SHP77 (cell line): ENCODE measurements around the gene JAKMIP1.

Source experiments
- DNase-seq, 2 experiments: peaks; one replicate each; lab custom pipeline; 2025; lab: John Stamatoyannopoulos, UW

JAKMIP1 gene

DNA sequence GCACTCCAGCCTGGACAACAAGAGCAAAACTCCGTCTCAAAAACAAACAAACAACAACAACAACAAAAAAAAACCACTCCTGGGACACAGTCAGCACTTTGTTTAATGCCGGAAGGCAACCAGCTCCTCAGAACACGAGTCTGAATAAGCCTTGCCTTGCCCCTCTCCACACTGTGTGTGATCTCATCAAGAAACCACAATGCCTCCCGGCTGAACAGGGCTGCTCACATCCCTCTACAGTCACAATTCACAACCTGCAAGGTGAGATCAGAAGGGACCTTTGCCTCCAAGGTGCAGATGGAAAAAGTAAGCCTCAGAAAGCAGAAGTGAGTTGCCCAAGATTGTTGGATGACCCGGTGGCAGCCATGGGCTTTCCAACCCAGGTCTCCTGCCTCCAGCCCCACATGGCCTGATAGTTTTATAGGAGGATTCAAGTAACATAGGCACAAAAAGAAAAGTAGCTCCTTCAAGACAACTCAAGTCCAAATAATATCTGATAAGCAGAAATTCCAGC, 80.8 kb downstream of the JAKMIP1 start:
- no peak for DNase-seq

DNA sequence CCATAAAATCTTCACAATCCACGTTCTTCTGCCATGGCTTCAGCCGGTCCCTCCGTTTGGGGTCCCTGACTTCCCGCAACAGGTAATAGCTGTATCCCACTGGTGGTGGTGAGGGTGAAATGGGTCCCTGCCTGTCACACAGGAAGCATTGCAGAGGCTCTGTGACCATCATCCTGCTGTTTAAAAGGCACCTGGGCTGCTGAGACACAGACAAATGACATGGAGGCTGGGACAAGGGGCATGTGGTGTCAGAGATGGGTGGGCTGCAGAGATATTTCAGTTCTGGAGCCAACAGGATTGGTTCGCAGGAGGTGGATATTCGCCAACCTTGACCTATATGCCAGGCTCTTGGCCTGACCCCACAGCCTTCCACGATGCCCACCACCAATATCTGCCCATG, 82.1 kb downstream of the JAKMIP1 start:
- no peak for DNase-seq

DNA sequence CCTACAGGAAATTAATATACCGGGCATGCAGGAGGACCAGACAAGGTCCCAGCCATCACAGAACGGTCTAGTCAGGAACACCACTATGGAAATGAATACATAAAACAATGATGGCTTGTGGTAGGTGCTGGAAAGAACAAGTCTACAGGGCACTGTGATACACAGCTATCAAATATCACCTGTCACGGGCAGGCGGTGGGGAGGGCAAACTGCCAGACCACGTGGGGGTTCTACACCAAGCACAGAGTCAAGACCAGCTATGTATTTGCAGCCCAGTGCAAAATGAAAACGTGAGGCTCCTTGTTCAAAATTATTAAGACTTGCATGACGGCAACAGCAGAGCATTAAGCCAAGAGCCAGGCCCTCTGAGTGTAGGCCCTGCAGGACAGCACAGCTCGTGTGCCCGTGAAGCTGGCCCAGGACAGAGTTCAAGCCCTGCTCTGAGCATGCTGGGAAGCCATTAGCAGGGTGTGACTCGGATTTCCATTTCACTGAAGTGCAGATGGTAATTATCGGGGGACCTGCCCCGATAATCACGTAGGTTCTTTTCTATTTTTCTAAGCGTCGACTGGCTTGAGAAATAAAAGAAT, 83.6 kb downstream of the JAKMIP1 start:
- no peak for DNase-seq

DNA sequence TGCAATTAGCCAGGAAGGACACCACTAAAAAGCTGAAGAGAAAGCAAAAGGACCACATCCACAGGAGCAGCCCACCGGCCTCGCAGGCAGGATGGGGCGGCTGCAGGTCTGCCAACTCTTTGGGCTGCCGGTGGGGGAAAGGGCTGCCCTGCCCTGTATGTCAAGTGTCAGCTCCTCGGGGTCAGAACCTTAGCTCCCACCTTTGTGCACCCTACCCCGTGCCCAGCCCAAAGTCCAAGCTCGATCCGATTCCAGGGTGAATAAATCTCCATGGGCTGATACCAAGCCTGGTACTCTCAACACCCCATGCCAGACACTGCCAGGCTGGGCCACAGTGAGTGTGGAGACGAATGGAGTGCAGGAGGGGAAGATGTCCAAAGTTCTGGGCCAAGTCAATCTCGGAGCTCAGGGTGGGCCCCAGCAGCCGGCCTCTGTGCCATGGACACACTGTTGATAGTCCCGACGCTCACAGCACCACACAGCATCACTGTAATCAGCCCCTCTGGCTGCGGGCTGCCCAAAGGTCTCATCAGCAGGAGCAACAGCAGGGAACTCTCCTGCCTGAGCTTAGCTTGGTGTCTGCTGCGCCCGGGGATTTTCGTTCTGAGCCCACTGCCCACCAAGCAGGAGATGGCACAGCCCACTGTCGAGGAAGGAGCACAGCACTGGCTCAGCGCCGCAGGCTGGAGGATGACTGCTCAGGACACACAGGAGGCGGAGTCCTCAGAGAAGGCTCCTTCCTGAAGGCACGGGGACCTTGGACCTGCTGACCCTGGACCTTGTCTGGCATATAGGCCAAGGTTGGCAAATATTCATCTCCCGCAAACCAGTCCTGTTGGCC, 84.4 kb downstream of the JAKMIP1 start:
- no peak for DNase-seq

DNA sequence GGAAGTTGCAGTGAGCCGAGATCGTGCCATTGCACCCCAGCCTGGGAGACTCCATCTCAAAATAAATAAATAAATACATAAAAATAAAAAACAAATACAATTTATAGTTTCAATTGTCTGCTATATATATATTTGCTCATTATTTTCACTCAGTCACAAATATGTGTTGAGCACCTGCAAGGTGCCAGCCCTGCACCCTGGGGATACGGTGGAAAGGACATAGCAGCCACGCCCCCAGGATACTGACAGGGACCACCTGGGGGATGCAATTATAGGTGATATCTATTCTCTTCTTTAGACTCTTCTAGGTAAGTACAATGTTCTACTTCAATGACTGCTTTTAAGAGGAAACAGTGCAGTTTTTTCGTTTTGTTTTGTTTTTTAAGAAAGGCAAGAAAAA, 85.0 kb downstream of the JAKMIP1 start:
- DNase-seq, result no peak

DNA sequence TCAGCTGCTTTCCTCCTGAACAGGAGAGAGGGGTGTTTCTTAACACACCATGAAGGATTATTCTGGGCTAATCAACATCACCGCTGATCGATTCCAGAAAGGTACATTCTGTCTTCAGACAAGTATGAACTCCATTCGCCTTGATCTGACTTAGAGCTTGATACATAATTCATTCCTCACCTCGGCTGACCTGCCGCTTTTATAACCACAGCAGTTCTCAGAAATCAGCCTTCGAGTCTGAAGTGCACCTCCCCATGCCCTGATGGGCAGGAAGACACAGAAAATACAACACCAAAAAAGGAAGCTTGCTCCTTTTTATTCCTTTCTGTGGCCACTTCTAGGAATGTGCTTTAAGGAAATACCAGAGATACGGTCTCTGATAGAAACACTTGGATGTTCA, 85.7 kb downstream of the JAKMIP1 start:
- no peak for DNase-seq

DNA sequence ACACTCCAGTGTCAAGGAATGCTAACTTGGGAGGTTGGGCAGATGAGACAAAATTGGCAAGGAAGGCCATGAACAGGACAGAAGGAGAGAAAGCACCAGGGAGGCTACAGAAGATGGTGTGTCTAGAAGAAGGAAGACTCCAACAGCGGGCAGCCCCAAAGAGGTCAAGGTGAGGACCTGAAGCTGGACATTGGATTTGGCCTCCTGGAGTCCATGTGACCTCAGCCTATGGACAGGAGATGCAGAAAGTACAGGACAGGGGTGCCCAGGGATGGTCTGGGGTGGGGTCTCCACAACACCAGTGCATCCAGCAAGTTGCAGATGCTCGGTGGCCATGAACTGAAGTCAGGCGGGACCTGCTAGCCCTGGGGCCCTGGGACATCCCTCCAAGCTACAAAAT, 86.2 kb downstream of the JAKMIP1 start:
- DNase-seq, result no peak

DNA sequence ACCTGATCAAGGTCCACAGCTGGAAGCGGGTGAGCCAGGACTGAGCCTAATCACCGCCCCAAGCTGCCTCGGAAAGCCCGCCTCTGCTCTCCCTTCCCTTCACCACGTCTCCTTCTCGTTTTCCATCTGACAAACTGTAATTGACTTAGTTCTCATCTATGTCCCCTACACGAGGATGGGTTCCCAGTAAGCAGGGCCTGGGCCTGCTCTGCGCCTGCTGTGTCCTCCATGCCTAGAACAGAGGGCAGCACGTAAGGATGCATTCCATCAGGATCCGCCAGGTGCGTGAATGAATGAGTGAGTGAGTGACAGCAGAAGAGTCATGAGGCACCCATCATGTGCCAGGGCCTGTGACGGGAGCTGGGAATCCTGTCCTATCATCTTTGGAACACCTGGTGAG, 86.7 kb downstream of the JAKMIP1 start:
- no peak for DNase-seq

DNA sequence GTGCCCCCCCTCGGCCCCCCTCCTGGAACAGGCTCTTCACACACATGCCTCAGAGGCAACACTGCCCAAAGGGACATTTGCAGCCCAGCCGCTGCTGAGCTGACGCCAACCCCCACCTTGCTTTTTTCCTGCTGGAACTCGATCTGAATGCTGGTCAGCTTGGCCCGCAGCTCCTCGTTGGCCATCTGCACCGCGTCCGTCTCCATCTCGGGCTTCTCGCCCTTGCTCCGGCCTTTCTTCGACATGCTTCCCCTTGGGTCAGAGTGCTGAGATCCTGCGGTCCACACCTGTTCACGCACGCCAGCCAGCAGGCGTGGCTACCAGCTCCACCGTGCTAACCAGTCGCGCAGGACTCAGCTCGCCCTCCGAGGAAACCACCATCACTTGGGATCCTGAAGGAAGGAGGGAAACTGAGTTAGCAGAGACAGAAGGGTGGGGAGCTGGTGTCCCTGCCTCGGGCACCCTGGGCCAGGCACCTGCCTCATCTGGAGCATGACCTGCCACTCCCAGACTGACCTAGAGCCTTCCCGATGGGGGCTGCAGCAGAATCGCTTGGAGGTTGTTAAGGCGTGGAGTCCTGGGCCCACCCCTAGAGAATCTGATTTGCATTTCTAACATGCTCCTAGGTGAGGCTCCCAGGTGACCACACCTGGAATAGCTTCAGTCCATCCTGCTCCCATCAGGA, 87.6 kb downstream of the JAKMIP1 start:
- no peak for DNase-seq

DNA sequence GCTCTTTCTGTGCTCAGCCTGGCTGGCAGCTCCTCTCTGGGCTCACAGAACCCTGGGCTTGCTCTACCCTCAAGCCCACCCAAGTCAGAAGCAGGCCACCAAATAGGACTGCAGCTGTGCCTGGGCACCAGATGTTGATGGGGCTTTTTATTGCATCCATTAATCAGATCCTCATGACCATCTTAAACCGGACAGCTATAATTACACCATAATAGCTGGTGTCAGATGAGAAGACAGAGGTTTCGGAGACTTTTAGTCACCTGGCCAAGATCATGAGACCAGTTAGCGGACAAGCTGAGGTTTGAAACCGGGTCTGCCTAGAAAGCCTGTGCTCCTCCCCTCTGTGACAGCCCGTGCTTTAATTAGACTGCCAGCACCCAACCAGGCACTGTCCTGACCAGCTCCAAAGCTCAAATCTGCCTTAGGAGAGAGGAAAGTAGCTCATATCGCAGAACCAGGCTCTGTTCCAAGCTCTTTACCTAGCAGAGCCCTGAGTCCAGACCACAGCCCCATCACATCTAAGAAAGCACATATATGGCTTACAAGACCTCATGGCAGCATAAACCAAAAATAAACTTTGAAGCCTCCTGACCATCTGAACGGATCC, 88.9 kb downstream of the JAKMIP1 start:
- DNase-seq, result no peak

DNA sequence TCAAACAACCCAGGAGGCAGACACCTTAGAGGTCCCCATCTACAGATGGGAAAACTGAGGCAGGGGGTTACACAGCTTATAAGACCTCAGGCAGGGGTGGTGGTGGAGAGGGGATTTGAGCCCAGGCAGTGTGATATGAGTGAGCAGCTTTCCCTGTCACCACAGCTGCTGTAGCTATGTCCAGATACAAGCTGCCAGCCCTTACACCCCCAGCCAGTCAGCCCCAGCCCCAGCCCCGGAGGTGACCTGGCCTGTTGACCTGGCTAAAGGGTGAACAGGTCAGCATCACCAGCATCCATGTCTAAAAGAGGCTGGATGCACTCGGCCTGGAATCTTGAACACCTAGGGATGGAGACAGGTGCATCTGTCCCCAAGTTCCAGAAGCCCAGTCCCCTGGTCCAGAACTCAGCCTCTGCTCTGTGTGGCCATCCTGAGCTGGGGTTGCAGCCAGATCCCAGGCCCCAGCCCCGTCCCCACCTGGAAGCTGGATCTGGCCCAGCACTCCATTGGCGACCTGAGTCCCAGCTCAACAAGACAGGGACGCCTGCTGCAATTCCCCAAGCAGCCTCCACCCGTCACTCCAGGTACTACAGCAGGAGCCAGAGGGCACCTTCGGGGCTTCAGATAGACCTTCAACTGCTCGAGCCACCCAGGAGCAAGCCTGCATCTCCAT, 89.5 kb downstream of the JAKMIP1 start:
- no peak for DNase-seq

DNA sequence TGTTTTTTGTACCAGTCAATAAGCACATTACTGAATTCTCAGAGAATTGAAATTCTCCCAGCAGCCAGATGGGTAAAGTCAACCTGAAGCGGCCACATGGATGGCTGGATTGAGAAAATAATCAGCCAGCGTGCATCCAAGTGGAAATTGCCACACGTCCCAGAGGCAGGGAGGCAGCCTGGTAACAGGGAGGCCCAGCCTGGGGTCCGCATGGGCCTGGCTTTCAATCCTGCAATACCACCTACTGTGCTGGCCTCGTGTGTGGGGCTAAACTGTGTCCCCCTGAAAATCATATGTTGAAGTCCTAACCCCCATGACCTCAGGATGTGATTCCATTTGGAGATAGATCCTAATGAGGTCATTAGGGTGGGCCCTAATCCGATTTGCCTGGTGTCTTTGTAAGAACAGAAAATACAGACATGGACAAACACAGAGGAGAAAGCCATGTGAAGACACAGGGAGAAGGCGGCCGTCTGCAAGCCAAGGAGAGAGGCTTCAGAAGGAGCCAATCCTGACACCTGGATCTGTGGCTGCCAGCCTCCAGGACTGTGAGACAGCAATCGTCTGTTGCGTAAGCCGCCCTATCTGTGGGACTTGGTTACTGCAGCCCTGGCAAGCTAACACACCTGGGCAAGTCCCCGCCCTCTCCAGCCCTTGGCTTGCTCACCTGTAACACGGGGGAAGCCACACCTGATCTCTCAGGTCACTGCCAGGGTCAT, 90.3 kb downstream of the JAKMIP1 start:
- DNase-seq, result no peak

DNA sequence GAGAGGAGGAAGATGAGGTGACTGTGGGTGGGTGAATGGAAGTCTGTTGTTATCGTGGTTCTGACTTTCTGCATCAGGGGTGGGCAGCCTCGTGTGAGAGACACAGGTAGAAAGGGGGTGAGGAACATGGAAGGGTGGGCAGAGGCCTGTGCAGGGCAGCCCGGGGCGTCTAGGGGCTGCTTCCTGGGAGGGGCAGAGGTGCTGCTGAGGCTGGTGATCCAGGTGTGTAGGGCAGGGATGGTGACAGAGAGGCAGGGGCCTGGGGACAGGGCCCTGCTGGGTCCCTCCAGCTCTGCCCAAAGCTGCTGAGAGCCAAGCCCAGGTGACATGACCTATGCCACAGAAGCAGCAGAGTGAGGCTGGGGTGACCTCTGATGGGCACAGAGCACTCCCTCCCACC, 92.5 kb downstream of the JAKMIP1 start:
- DNase-seq, result no peak

DNA sequence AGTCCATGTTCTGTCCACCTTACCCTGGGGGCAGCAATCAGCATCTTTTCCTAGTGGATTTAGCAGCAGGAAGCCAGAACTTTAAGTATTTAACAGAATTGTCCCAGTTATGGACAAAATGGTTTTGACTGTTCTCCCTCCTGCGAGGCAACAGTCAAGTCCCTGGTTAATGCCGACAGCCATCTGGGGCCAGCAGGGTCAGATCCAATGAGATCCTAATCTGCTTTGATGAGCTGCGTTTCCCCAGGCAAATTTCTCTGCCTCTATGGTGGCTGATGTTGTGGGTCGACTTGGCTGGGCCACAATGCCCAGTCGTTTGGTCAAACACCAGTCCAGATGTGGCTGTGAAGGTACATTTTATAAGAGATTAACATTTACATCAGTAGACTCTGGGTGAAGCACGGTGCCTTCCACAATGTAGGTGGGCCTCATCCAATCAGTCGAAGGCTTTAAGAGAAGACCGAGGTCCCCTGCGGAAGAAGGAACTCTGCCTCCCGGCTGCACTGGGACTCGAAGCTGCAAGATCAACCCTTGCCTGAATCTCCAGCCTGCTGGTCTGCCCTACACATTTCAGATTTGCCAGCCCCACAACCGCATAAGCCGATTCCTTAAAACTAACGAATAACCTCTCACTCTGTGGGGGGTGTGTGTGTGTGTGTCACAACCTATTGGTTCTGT, 93.1 kb downstream of the JAKMIP1 start:
- DNase-seq, result no peak

DNA sequence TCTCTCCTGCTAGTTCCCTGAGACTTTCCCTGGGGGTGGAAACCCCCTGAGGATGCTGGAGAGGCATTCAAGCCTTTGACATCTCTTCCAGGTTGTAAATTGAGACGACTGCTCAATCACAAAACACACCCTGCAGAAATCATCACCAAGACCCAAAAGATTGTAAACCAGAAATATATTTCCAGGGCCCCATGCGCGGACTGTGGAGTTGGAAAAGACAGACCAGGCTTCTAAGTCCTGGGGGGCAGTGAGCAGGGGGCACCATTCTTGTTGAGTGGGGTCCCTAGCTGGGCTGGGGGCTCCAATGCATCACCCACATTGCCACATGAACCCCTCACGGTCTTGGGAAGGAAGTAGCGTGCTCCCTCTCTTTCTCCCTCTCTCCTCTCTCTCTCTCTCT, 94.2 kb downstream of the JAKMIP1 start:
- DNase-seq, result no peak

DNA sequence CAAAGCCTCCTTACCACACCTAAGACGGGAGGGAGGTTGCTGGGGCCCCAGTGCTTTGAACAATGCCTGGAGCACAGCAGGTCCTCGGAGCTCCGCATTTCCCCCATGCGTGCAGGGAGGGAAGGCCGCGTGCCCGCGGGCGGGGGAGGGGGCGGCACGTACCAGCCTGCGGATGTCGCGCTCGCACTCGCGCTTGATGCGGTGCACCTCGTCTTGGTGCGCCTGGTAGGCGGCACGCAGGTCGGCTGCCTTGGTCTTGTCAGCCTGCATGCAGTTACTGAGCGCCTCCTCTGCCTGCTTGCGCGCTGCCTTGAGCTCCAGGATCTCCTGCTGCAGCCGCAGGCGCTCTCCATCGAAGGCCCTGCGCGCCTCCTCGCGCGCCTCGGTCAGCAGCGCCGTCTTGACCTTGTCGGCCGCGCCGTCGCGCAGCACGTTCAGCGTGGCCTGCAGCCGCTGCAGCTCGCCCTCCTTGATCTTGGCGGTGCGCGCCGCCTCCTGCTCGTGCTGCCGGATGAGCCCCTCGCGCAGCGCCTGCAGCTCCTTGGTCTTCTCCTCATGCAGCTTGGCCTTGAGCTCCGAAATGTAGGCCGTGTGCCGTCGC, 94.9 kb downstream of the JAKMIP1 start:
- no peak for DNase-seq

DNA sequence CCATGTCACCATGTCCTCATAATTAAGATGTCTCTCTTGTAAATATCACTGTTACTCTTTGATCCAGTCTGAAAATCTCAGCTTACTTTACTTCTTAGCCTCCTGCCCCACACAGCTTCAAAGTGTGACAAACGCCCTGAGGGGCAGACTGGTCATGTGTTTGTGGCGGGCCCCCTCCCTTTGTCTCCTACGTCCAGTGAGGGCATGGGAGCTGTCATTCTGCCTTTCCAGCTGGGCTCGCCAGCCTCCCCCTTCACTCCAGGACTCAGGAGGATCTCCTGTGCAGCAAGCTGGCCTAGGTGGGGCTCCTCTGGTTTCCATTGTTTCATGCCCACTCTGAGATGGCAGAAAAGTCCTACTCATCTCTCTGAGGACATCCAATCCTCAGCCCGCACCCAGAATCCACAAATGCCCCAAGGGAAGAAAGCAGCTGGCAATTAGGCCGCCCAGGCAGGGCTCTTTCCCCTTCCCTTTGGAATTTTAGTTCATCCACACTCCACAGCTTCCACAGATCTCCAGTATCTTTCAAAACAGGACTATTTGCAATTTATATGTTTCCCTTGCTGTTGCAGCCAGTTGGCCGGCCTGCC, 95.7 kb downstream of the JAKMIP1 start:
- DNase-seq, result no peak

DNA sequence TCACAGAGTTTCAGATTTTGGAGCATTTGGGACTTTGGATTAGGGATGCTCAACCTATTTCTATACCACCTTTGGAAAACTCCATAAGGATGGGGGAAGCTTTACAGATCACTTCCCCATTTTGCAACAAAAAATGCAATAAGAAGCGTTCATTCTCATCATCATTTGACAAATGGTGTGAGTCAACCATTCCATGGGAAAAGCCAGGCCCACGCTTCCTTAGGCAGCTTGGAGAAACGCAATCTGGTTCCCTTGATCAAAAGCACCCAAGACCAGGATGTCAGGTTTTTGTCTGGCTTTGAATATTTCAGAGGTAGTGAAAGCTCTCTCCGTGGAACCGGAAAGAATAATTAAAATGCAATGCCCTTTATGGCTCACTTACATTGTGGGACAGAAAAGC, 102.8 kb downstream of the JAKMIP1 start:
- no peak for DNase-seq

DNA sequence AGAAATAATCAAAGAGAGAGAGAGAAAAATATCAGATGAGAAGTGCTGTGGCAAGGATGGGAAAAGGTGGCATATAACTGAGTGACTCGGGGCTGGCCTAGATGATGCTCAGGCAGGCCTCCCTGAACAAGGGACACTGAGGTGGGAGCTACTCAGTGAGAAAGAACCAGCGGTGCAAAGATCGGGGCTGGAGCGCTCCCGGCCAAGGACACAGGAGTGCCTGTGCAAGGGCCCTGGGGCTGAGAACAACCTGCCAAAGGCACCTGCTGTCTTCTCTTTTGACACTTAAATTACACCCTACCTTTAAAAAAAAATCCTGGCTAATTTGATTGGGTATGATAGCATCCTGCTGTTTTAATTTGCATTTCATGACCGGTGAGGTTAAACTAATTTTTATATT, 104.5 kb downstream of the JAKMIP1 start:
- DNase-seq, result no peak
